ENCODE data around the gene B3GAT3. TPM values are rescaled to one million over a fixed set of nuclear protein-coding genes. Genes with fewer than 3 reads are reported as not detected.
"Not testable (repeated sequence)": the region's sequence is repeated elsewhere in the genome, so short reads cannot be mapped to it uniquely, and the experiment has no call there.

The B3GAT3 gene
- total and polyA plus RNA-seq, 9 donors = 18.7 to 27.2 (median 22.6) TPM

DNA sequence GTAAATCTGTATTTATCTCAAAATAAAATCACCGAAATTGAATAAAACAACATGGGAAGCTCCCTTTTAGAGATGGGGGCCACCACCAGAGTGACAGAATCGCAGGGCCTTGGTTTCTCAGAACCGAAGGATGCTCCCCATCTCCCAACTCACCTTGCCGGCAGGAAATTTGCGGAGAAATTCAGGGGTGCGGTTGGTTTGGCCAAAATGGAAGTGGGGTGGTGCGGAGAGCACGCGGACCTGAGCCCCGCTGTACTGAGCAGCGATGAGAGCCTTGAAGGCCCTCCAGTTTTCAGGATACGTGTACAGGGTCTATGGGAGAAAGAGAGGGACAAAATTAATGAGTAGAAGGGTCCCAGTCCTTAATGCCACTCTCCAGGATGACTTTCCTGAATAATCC, 49.4 kb downstream of the B3GAT3 start:
- WGBS (ENCODE audit: insufficient coverage) = 75% methylated on average over 7 of the region's 12 CpGs
- no peaks in the 10 kb centered on the region for H3K27me3 ChIP-seq (ENCODE audit: control insufficient read depth, insufficient read depth, low read length)
- peaks cover 57% of the 10 kb centered on the region for H3K36me3 ChIP-seq (ENCODE audit: control insufficient read depth, insufficient read depth, low read length)
- H3K4me1 ChIP-seq (ENCODE audit: control insufficient read depth, insufficient read depth, low read length) = peaks cover 26% of the 10 kb centered on the region
- DNase-seq = no peak
- H3K9me3 ChIP-seq (replicated peaks; ENCODE audit: control insufficient read depth, low read depth, low read length) = no peaks in the 10 kb centered on the region
- H3K4me3 ChIP-seq (ENCODE audit: low read length) = peak overlapping the region; percentile 91
- peak overlapping the region; percentile 92 for H3K27ac ChIP-seq (ENCODE audit: low read length)

DNA sequence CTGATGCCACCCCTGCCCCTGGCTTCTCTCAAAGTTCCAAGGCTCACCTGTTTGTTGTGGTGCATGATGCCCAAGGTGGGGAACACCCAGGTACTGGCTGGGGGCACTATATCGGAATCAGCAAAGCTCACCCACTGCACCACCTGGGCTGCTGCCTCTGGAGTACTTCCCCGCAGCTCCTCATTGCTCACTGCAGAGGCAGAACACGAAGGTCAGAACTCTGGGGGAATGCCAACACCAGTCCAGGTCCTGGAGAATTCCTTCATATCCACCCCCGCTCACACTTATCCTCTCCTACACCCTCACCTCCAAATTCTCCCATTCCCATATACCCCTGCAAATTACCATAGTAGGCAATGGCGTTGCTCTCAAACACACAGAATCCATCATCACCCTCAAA, 50.3 kb downstream of the B3GAT3 start:
- H3K4me3 ChIP-seq (ENCODE audit: low read length); H3K27ac ChIP-seq (ENCODE audit: low read length); DNase-seq; H3K9me3 ChIP-seq (replicated peaks; ENCODE audit: control insufficient read depth, low read depth, low read length); H3K27me3 ChIP-seq (ENCODE audit: control insufficient read depth, insufficient read depth, low read length): not testable (repeated sequence)
- 96% methylated on average over 3 of the region's 5 CpGs for WGBS (ENCODE audit: insufficient coverage)
- Histone ChIP-seq H3K36me3 (ENCODE audit: control insufficient read depth, insufficient read depth, low read length) (peaks cover 57% of the 10 kb centered on the region), H3K4me1 (ENCODE audit: control insufficient read depth, insufficient read depth, low read length) (peaks cover 26% of the 10 kb centered on the region)

DNA sequence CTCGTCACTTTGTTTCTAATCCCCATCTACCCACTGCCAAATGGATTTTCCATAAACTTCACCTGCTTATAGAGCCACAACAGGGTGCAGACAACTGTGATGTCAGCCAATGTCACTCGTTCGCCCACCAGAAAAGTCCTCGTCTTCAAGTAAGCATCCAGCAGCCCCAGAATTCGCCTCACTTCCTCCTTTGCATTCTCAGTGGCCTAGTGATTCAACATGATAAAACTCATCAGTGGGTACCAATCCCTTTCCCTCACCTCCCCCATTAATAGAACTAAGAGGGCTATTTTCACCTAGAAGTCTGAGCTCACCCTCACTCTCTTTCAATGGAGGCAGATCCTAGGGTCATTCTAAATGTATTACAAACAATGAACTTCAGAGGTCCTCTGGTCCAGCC, 50.9 kb downstream of the B3GAT3 start:
- 94% methylated on average over 2 of the region's 5 CpGs for WGBS (ENCODE audit: insufficient coverage)
- not testable (repeated sequence) for H3K27ac ChIP-seq (ENCODE audit: low read length); H3K4me3 ChIP-seq (ENCODE audit: low read length); H3K9me3 ChIP-seq (replicated peaks; ENCODE audit: control insufficient read depth, low read depth, low read length); DNase-seq; H3K27me3 ChIP-seq (ENCODE audit: control insufficient read depth, insufficient read depth, low read length)
- H3K4me1 ChIP-seq (ENCODE audit: control insufficient read depth, insufficient read depth, low read length) = peaks cover 20% of the 10 kb centered on the region
- H3K36me3 ChIP-seq (ENCODE audit: control insufficient read depth, insufficient read depth, low read length) = peaks cover 57% of the 10 kb centered on the region

DNA sequence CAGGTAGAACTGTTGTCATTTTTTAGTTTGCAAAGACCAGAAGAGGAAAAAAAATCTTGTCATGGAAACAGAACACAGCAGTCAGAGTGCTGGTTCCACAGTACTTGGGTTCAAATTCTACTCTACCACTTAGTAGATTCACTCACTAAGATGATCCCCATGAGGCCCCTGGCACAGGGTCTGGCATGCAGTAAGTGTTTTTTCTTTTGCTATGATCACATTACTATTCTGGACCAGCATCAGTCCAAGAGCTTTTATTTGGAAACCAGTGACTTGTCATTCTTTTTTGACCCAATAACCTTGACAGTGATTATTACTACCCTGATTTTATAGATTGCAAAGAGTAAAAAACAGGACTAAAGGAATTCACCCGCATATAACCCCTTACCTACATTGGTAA, 52.2 kb downstream of the B3GAT3 start:
- no peaks in the 10 kb centered on the region for H3K9me3 ChIP-seq (replicated peaks; ENCODE audit: control insufficient read depth, low read depth, low read length)
- H3K4me3 ChIP-seq (ENCODE audit: low read length) = no peak overlapping the region
- WGBS (ENCODE audit: insufficient coverage) = no CpG with 5 or more reads among the region's 1 CpG
- peaks cover 7% of the 10 kb centered on the region for H3K4me1 ChIP-seq (ENCODE audit: control insufficient read depth, insufficient read depth, low read length)
- H3K27me3 ChIP-seq (ENCODE audit: control insufficient read depth, insufficient read depth, low read length) = no peaks in the 10 kb centered on the region
- no peak overlapping the region for H3K27ac ChIP-seq (ENCODE audit: low read length)
- H3K36me3 ChIP-seq (ENCODE audit: control insufficient read depth, insufficient read depth, low read length) = peaks cover 64% of the 10 kb centered on the region
- DNase-seq = no peak

DNA sequence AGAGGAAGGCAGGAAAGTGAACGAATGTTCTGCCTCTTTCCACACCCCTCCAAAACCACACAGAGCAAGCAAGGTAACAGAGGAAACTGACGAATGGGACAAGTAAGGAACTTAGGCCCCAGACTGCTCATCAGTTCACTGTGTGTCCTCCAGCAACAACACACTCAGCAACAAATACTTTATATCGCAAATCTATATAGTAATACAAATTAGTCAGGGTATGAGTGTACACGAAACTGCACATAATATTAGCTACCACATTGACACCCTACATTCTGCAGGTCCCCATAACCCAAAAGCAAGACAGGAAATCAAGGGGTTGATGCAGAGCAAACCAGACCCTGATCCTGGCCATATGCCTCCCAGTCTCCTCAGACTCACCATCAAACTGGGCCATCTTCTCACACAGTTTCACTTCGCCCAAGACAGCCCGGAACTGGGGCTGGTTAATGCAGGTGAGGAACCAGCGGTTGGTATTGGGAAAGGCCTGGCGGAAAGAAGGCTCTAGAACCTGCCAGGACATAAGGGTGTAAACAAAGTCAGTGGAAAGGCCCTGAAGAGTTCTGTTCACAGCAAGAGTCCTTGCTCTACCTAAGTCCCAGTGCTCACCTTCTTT, 54.7 kb downstream of the B3GAT3 start:
- Histone ChIP-seq H3K4me3 (ENCODE audit: low read length) (no peak overlapping the region), H3K27ac (ENCODE audit: low read length) (no peak overlapping the region), H3K4me1 (ENCODE audit: control insufficient read depth, insufficient read depth, low read length) (peaks cover 2% of the 10 kb centered on the region), H3K36me3 (ENCODE audit: control insufficient read depth, insufficient read depth, low read length) (peaks cover 80% of the 10 kb centered on the region), H3K9me3 (replicated peaks; ENCODE audit: control insufficient read depth, low read depth, low read length) (no peaks in the 10 kb centered on the region), H3K27me3 (ENCODE audit: control insufficient read depth, insufficient read depth, low read length) (no peaks in the 10 kb centered on the region)
- 100% methylated on average over 1 of the region's 8 CpGs for WGBS (ENCODE audit: insufficient coverage)
- DNase-seq = no peak

DNA sequence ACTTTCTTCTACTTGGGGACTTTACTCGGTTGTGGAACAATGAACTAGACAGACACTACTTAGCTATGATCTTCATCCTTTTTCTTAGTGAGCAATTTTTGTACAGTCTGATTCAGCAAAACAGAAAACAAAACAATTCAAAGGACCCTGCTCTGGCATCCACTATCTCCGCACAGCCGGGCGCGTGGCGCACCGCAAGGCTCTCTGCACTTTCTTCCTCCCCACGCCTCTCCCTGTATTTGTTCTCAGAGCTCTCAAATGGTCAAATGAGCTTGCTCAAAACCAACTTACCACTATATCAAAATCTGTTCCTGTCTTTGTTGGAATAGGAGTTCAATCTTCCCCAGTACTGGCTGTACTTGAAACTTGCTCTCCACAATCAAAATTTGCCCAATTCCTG, 55.5 kb downstream of the B3GAT3 start:
- no peak for DNase-seq
- no peak overlapping the region for H3K4me3 ChIP-seq (ENCODE audit: low read length)
- 100% methylated on average over 4 of the region's 8 CpGs for WGBS (ENCODE audit: insufficient coverage)
- H3K27me3 ChIP-seq (ENCODE audit: control insufficient read depth, insufficient read depth, low read length) = no peaks in the 10 kb centered on the region
- no peak overlapping the region for H3K27ac ChIP-seq (ENCODE audit: low read length)
- H3K36me3 ChIP-seq (ENCODE audit: control insufficient read depth, insufficient read depth, low read length) = peaks cover 79% of the 10 kb centered on the region
- no peaks in the 10 kb centered on the region for H3K9me3 ChIP-seq (replicated peaks; ENCODE audit: control insufficient read depth, low read depth, low read length)
- peaks cover 2% of the 10 kb centered on the region for H3K4me1 ChIP-seq (ENCODE audit: control insufficient read depth, insufficient read depth, low read length)

Other genes with a start within 250 kb of the B3GAT3 start
- not detected for gene SCGB1A1, start 203.0 kb downstream of the B3GAT3 start, total RNA-seq
- 1 to 10 TPM in 1 of 8 donors, not detected in 7; 1.7 TPM for gene SCGB1A1, start 203.0 kb downstream of the B3GAT3 start, polyA plus RNA-seq (ENCODE audit: insufficient read depth in 1 of 8, insufficient read length in 8 of 8, low replicate concordance in 1 of 8)
- 378 TPM for gene AHNAK, start 75.2 kb downstream of the B3GAT3 start, total RNA-seq
- 100 to 1,000 TPM; 203 to 411 (median 313) TPM for gene AHNAK, start 75.2 kb downstream of the B3GAT3 start, polyA plus RNA-seq (ENCODE audit: insufficient read depth in 1 of 8, insufficient read length in 8 of 8, low replicate concordance in 1 of 8)
- gene EEF1G, start 48.1 kb downstream of the B3GAT3 start, total RNA-seq = 3,686 TPM
- gene EEF1G, start 48.1 kb downstream of the B3GAT3 start, polyA plus RNA-seq (ENCODE audit: insufficient read depth in 1 of 8, insufficient read length in 8 of 8, low replicate concordance in 1 of 8) = 1,000 to 10,000 TPM; 2,985 to 3,560 (median 3,353) TPM
- 7.8 TPM for gene TUT1, start 30.5 kb downstream of the B3GAT3 start, total RNA-seq
- 10 to 100 TPM; 13.9 to 16.9 (median 14.7) TPM for gene TUT1, start 30.5 kb downstream of the B3GAT3 start, polyA plus RNA-seq (ENCODE audit: insufficient read depth in 1 of 8, insufficient read length in 8 of 8, low replicate concordance in 1 of 8)
- 43.3 TPM for gene MTA2, start 20.1 kb downstream of the B3GAT3 start, total RNA-seq
- gene MTA2, start 20.1 kb downstream of the B3GAT3 start, polyA plus RNA-seq (ENCODE audit: insufficient read depth in 1 of 8, insufficient read length in 8 of 8, low replicate concordance in 1 of 8) = 10 to 100 TPM; 43.8 to 63.7 (median 48.2) TPM
- 10.7 TPM for gene EML3, start 9.2 kb downstream of the B3GAT3 start, total RNA-seq
- 10 to 100 TPM; 16.8 to 27.7 (median 20.3) TPM for gene EML3, start 9.2 kb downstream of the B3GAT3 start, polyA plus RNA-seq (ENCODE audit: insufficient read depth in 1 of 8, insufficient read length in 8 of 8, low replicate concordance in 1 of 8)
- 3.3 TPM for gene ROM1, start 8.7 kb downstream of the B3GAT3 start, total RNA-seq
- 1 to 10 TPM; 1.5 to 4.0 (median 2.5) TPM for gene ROM1, start 8.7 kb downstream of the B3GAT3 start, polyA plus RNA-seq (ENCODE audit: insufficient read depth in 1 of 8, insufficient read length in 8 of 8, low replicate concordance in 1 of 8)
- 92.8 TPM for gene GANAB, start 24.6 kb upstream of the B3GAT3 start, total RNA-seq
- gene GANAB, start 24.6 kb upstream of the B3GAT3 start, polyA plus RNA-seq (ENCODE audit: insufficient read depth in 1 of 8, insufficient read length in 8 of 8, low replicate concordance in 1 of 8) = 100 to 1,000 TPM; 131 to 226 (median 179) TPM
- 7.1 TPM for gene INTS5, start 31.3 kb upstream of the B3GAT3 start, total RNA-seq
- 10 to 100 TPM in 7 of 8 donors, 1 to 10 TPM in 1; 9.4 to 13.8 (median 12.8) TPM for gene INTS5, start 31.3 kb upstream of the B3GAT3 start, polyA plus RNA-seq (ENCODE audit: insufficient read depth in 1 of 8, insufficient read length in 8 of 8, low replicate concordance in 1 of 8)
- gene C11orf98, start 43.2 kb upstream of the B3GAT3 start, total RNA-seq = 33.4 TPM
- 10 to 100 TPM; 34.9 to 40.9 (median 37.8) TPM for gene C11orf98, start 43.2 kb upstream of the B3GAT3 start, polyA plus RNA-seq (ENCODE audit: insufficient read depth in 1 of 8, insufficient read length in 8 of 8, low replicate concordance in 1 of 8)
- 7.6 TPM for gene CSKMT, start 43.3 kb upstream of the B3GAT3 start, total RNA-seq
- 1 to 10 TPM; 2.6 to 5.0 (median 3.8) TPM for gene CSKMT, start 43.3 kb upstream of the B3GAT3 start, polyA plus RNA-seq (ENCODE audit: insufficient read depth in 1 of 8, insufficient read length in 8 of 8, low replicate concordance in 1 of 8)
- gene UQCC3, start 49.7 kb upstream of the B3GAT3 start, total RNA-seq = 8.9 TPM
- gene UQCC3, start 49.7 kb upstream of the B3GAT3 start, polyA plus RNA-seq (ENCODE audit: insufficient read depth in 1 of 8, insufficient read length in 8 of 8, low replicate concordance in 1 of 8) = 1 to 10 TPM; 6.5 to 8.1 (median 7.9) TPM
- 2.8 TPM for gene LBHD1, start 50.3 kb upstream of the B3GAT3 start, total RNA-seq
- 1 to 10 TPM; 4.7 to 8.2 (median 6.2) TPM for gene LBHD1, start 50.3 kb upstream of the B3GAT3 start, polyA plus RNA-seq (ENCODE audit: insufficient read depth in 1 of 8, insufficient read length in 8 of 8, low replicate concordance in 1 of 8)
- gene UBXN1, start 57.1 kb upstream of the B3GAT3 start, total RNA-seq = 81.6 TPM
- gene UBXN1, start 57.1 kb upstream of the B3GAT3 start, polyA plus RNA-seq (ENCODE audit: insufficient read depth in 1 of 8, insufficient read length in 8 of 8, low replicate concordance in 1 of 8) = 100 to 1,000 TPM; 155 to 170 (median 162) TPM
- gene LRRN4CL, start 67.5 kb upstream of the B3GAT3 start, total RNA-seq = 31.6 TPM
- gene LRRN4CL, start 67.5 kb upstream of the B3GAT3 start, polyA plus RNA-seq (ENCODE audit: insufficient read depth in 1 of 8, insufficient read length in 8 of 8, low replicate concordance in 1 of 8) = 10 to 100 TPM; 13.7 to 21.2 (median 16.3) TPM
- gene BSCL2, start 85.4 kb upstream of the B3GAT3 start, total RNA-seq = 26.5 TPM
- 10 to 100 TPM; 18.7 to 26.1 (median 21.5) TPM for gene BSCL2, start 85.4 kb upstream of the B3GAT3 start, polyA plus RNA-seq (ENCODE audit: insufficient read depth in 1 of 8, insufficient read length in 8 of 8, low replicate concordance in 1 of 8)
- gene GNG3, start 85.7 kb upstream of the B3GAT3 start, total RNA-seq = not detected
- 1 to 10 TPM in 1 of 8 donors, under 1 TPM in 7; 0.28 to 1.5 (median 0.48) TPM for gene GNG3, start 85.7 kb upstream of the B3GAT3 start, polyA plus RNA-seq (ENCODE audit: insufficient read depth in 1 of 8, insufficient read length in 8 of 8, low replicate concordance in 1 of 8)
- 8.6 TPM for gene HNRNPUL2, start 105.5 kb upstream of the B3GAT3 start, total RNA-seq
- gene HNRNPUL2, start 105.5 kb upstream of the B3GAT3 start, polyA plus RNA-seq (ENCODE audit: insufficient read depth in 1 of 8, insufficient read length in 8 of 8, low replicate concordance in 1 of 8) = 10 to 100 TPM; 41.0 to 67.5 (median 49.4) TPM
- gene TTC9C, start 106.5 kb upstream of the B3GAT3 start, total RNA-seq = 29.5 TPM
- gene TTC9C, start 106.5 kb upstream of the B3GAT3 start, polyA plus RNA-seq (ENCODE audit: insufficient read depth in 1 of 8, insufficient read length in 8 of 8, low replicate concordance in 1 of 8) = 10 to 100 TPM; 27.1 to 35.4 (median 29.3) TPM
- gene ZBTB3, start 132.2 kb upstream of the B3GAT3 start, total RNA-seq = 8.0 TPM
- gene ZBTB3, start 132.2 kb upstream of the B3GAT3 start, polyA plus RNA-seq (ENCODE audit: insufficient read depth in 1 of 8, insufficient read length in 8 of 8, low replicate concordance in 1 of 8) = 1 to 10 TPM; 3.4 to 5.6 (median 4.1) TPM
- gene POLR2G, start 139.6 kb upstream of the B3GAT3 start, total RNA-seq = 115 TPM
- gene POLR2G, start 139.6 kb upstream of the B3GAT3 start, polyA plus RNA-seq (ENCODE audit: insufficient read depth in 1 of 8, insufficient read length in 8 of 8, low replicate concordance in 1 of 8) = 100 to 1,000 TPM in 2 of 8 donors, 10 to 100 TPM in 6; 83.0 to 115 (median 91.1) TPM
- gene TAF6L, start 149.4 kb upstream of the B3GAT3 start, total RNA-seq = 17.6 TPM
- gene TAF6L, start 149.4 kb upstream of the B3GAT3 start, polyA plus RNA-seq (ENCODE audit: insufficient read depth in 1 of 8, insufficient read length in 8 of 8, low replicate concordance in 1 of 8) = 10 to 100 TPM; 12.7 to 21.5 (median 17.0) TPM
- 22.1 TPM for gene TMEM179B, start 165.4 kb upstream of the B3GAT3 start, total RNA-seq
- gene TMEM179B, start 165.4 kb upstream of the B3GAT3 start, polyA plus RNA-seq (ENCODE audit: insufficient read depth in 1 of 8, insufficient read length in 8 of 8, low replicate concordance in 1 of 8) = 10 to 100 TPM; 24.4 to 33.8 (median 29.8) TPM
- gene TMEM223, start 170.0 kb upstream of the B3GAT3 start, total RNA-seq = 17.2 TPM
- gene TMEM223, start 170.0 kb upstream of the B3GAT3 start, polyA plus RNA-seq (ENCODE audit: insufficient read depth in 1 of 8, insufficient read length in 8 of 8, low replicate concordance in 1 of 8) = 10 to 100 TPM; 15.3 to 19.0 (median 16.3) TPM
- gene NXF1, start 183.5 kb upstream of the B3GAT3 start, total RNA-seq = 24.3 TPM
- gene NXF1, start 183.5 kb upstream of the B3GAT3 start, polyA plus RNA-seq (ENCODE audit: insufficient read depth in 1 of 8, insufficient read length in 8 of 8, low replicate concordance in 1 of 8) = 10 to 100 TPM; 60.5 to 73.1 (median 66.9) TPM
- gene STX5, start 210.1 kb upstream of the B3GAT3 start, total RNA-seq = 26.8 TPM
- gene STX5, start 210.1 kb upstream of the B3GAT3 start, polyA plus RNA-seq (ENCODE audit: insufficient read depth in 1 of 8, insufficient read length in 8 of 8, low replicate concordance in 1 of 8) = 10 to 100 TPM; 29.7 to 43.2 (median 36.0) TPM
- gene TEX54, start 210.9 kb upstream of the B3GAT3 start, total RNA-seq = not detected
- not detected for gene TEX54, start 210.9 kb upstream of the B3GAT3 start, polyA plus RNA-seq (ENCODE audit: insufficient read depth in 1 of 8, insufficient read length in 8 of 8, low replicate concordance in 1 of 8)
- 41.8 TPM for gene WDR74, start 217.6 kb upstream of the B3GAT3 start, total RNA-seq
- 10 to 100 TPM; 28.3 to 40.9 (median 34.1) TPM for gene WDR74, start 217.6 kb upstream of the B3GAT3 start, polyA plus RNA-seq (ENCODE audit: insufficient read depth in 1 of 8, insufficient read length in 8 of 8, low replicate concordance in 1 of 8)